ENCODE measurements around the gene FSTL4.
A peak's percentile ranks its signal among the peaks of the same experiment; 100 is the strongest.
"Not testable (repeated sequence)": the region's sequence is repeated elsewhere in the genome, so short reads cannot be mapped to it uniquely, and the experiment has no call there.

FSTL4 gene

GRCh38 chr5:133539818-133540217, 72.5 kb downstream of the FSTL4 start:
- no peak overlapping the region for H3K4me3 ChIP-seq (ENCODE audit: low read depth, low read length)
- ChIA-PET POLR2A (no interaction called here), CTCF (no interaction called here)
- no peak for DNase-seq (ENCODE audit: low read depth, low spot score)
- TF ChIP-seq CTCF (IDR thresholded peaks at IDR 0.05; ENCODE audit: insufficient read depth, low read length, missing control alignments): no peak

DNA sequence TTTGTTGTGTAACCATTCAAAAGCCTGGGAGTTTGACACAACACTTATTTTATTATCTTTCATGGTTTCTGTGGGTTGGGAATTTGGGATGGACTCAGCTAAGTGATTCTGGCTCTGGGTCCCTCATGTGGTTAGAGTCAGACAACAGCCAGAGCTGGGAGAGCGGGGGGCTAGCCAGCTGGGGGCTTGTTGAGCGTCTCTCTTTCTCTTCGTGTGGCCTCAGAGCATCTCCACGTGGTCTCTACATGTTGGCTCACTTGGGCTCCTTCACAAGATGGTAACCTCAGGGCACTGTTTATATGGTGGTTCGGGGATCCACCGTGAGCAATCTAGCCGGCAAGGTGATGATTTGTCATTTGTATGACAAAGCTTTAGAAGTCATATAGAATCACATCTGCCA, 73.6 kb downstream of the FSTL4 start:
- no peak for TF ChIP-seq CTCF (IDR thresholded peaks at IDR 0.05; ENCODE audit: insufficient read depth, low read length, missing control alignments)
- POLR2A ChIA-PET: no interaction called here
- H3K4me3 ChIP-seq (ENCODE audit: low read depth, low read length): no peak overlapping the region
- CTCF ChIA-PET: no interaction called here
- DNase-seq (ENCODE audit: low read depth, low spot score): no peak

DNA sequence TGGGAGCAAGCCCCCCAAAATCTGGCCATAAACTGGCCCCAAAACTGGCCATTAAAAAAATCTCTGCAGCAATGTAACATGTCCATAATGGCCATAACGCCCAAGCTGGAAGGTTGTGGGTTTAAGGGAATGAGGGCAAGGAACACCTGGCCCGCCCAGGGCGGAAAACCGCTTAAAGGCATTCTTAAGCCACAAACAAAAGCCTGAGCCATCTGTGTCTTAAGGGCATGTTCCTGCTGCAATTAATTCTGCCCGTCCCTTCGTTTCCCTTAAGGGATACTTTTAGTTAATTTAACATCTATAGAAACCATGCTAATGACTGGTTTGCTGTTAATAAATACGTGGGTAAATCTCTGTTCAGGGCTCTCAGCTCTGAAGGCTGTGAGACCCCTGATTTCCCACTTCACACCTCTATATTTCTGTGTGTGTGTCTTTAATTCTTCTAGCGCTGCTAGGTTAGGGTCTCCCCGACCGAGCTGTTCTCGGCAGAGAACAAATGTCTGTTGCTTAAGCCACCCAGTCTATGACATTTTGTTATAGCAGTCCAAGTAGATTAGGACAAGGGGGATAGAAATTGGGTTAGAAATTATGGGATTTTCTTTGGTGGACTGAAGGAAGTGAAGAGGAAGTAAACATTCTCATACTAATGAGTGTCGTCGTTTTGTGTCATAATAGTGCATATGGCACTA, 77.0 kb downstream of the FSTL4 start:
- DNase-seq (ENCODE audit: low read depth, low spot score); CTCF ChIA-PET; H3K4me3 ChIP-seq (ENCODE audit: low read depth, low read length); POLR2A ChIA-PET: not testable (repeated sequence)

- no peak overlapping the region for H3K4me3 ChIP-seq (ENCODE audit: low read depth, low read length)
- ChIA-PET CTCF (no interaction called here), POLR2A (no interaction called here)
- DNase-seq (ENCODE audit: low read depth, low spot score): no peak
- TF ChIP-seq CTCF (IDR thresholded peaks at IDR 0.05; ENCODE audit: insufficient read depth, low read length, missing control alignments): no peak
Observed at GRCh38 chr5:133534566-133534965, 77.8 kb downstream of the FSTL4 start.

DNA sequence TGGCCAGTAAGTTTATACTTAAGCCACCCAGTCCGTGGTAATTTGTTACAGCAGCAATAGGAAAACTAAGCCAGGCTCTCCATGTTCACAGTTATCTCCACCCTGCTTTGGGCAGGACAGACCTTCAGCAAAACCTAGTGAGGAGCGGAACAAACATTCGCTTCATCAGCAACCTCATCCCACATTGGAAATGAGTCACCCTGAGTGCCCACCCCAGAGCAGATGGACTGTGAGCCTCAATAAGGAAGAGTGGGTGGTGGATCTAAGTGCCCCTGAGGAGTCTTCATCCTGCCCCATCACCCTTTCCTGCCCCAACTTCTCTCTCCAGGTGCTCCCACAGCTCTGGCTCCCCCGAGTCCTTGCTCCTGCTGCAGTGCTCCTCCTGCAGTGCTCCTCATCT, 78.8 kb downstream of the FSTL4 start:
- CTCF ChIA-PET: no interaction called here
- POLR2A ChIA-PET: no interaction called here
- TF ChIP-seq CTCF (IDR thresholded peaks at IDR 0.05; ENCODE audit: insufficient read depth, low read length, missing control alignments): no peak
- no peak overlapping the region for H3K4me3 ChIP-seq (ENCODE audit: low read depth, low read length)
- DNase-seq (ENCODE audit: low read depth, low spot score): no peak

GRCh38 chr5:133531594-133531993, 80.7 kb downstream of the FSTL4 start:
- ChIA-PET CTCF (no interaction called here), POLR2A (no interaction called here)
- peak; percentile 7 for DNase-seq (ENCODE audit: low read depth, low spot score)
- no peak overlapping the region for H3K4me3 ChIP-seq (ENCODE audit: low read depth, low read length)
- no peak for TF ChIP-seq CTCF (IDR thresholded peaks at IDR 0.05; ENCODE audit: insufficient read depth, low read length, missing control alignments)

DNA sequence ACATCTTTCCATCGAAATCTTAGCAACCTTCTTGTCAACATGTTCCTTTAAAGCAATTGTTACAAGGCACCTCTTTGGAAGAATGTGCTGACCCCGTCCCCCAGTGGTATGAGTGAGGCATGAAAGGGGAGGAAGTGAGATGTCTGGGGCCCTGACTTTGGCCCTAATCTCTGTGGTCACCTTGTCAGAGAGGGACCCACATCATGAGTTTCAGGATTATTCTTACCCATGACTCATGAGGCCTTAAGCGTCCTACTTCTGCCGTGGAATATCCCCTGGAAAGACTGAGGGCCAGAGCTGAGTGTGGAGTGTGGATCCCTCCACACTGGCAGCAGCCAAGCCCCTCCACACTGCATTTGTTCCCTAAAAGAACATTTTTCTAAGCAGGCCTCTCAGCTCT, 81.2 kb downstream of the FSTL4 start:
- ChIA-PET POLR2A (no interaction called here), CTCF (no interaction called here)
- no peak overlapping the region for H3K4me3 ChIP-seq (ENCODE audit: low read depth, low read length)
- no peak for DNase-seq (ENCODE audit: low read depth, low spot score)
- TF ChIP-seq CTCF (IDR thresholded peaks at IDR 0.05; ENCODE audit: insufficient read depth, low read length, missing control alignments): no peak
